K562 (cell line): ENCODE data around the gene CHD2. TPM values are rescaled to one million over a fixed set of nuclear protein-coding genes. Genes with fewer than 3 reads are reported as not detected.
A peak's percentile ranks its signal among the peaks of the same experiment; 100 is the strongest.

Source experiments
- ATAC-seq: fragments of 200-7000 bp; cut with Tn5 transposase; 3 replicates; pipeline ENCODE4 v1.9.1; 2020; ENCODE audit warnings: moderate library complexity
- BruUV-seq: library from RNA; stranded (reverse); fragments of 400-500 nt; replicated peaks from 2 replicates; lab custom pipeline; 2021; lab: Mats Ljungman, UMichigan
- CTCF ChIA-PET: fragments of 300-600 bp; formaldehyde crosslinking; extraction: SDS; loops from one replicate; lab custom pipeline; 2021; ENCODE audit warnings: low intra/inter-chr PET ratio; lab: Yijun Ruan, JAX
- POLR2A ChIA-PET: fragments of 300-600, 350-650 bp; sonication (Branson Sonifier 250); formaldehyde crosslinking; extraction: SDS; loops from one replicate; lab custom pipeline; 2021; ENCODE audit warnings: antibody characterized with exemption, inconsistent platforms; lab: Yijun Ruan, JAX
- DNase-seq, 4 experiments: peaks; one replicate each; pipeline versions ENCODE4 v3.0.0 to v3.0.0-alpha.2; 2011 to 2018; ENCODE audit warnings: low spot score in 3 of 4, mixed read lengths in 3 of 4; ENCODE audit errors: extremely low read depth in 1 of 4
- FAIRE-seq: peaks from 2 replicates; lab custom pipeline; 2011; peaks lifted over from hg19 to GRCh38; lab: Jason Lieb, UNC
- H2AFZ ChIP-seq: 2 replicates; pipeline ENCODE4 v1.6.0; 2011; ENCODE audit warnings: low read depth, low read length, control low read depth, inconsistent platforms
- H3K27ac ChIP-seq: fragments of 200-600 bp; 3 replicates; pipeline ENCODE4 v1.8.0; 2011; ENCODE audit warnings: low read depth, mild to moderate bottlenecking, control low read depth, inconsistent platforms, low read length, moderate library complexity, mixed read lengths; ENCODE audit errors: extremely low read depth
- H3K27me3 ChIP-seq, 2 experiments: fragments of 300-600 bp in 1 of 2; 2 replicates in 1 of 2; 3 replicates in 1 of 2; pipeline versions ENCODE4 v1.6.0 to v1.8.0; 2011; ENCODE audit warnings: inconsistent platforms in 2 of 2, low read length in 2 of 2, mild to moderate bottlenecking in 1 of 2, mixed read lengths in 1 of 2, moderate library complexity in 1 of 2; ENCODE audit not compliant: control insufficient read depth in 2 of 2, insufficient read depth in 2 of 2
- H3K36me3 ChIP-seq: fragments of 300-600 bp; 3 replicates; pipeline ENCODE4 v1.8.0; 2011; ENCODE audit warnings: mild to moderate bottlenecking, low read length, inconsistent platforms; ENCODE audit not compliant: control insufficient read depth, insufficient read depth
- H3K4me1 ChIP-seq, 2 experiments: fragments of 200-600 bp in 1 of 2; replicated peaks in 1 of 2; 2 replicates in 1 of 2; 3 replicates in 1 of 2; pipeline versions ENCODE4 v1.5.1 to v1.8.0; 2011; ENCODE audit warnings: inconsistent platforms in 2 of 2, low read length in 2 of 2, mild to moderate bottlenecking in 1 of 2, mixed read lengths in 1 of 2, moderate library complexity in 1 of 2; ENCODE audit not compliant: control insufficient read depth in 2 of 2, insufficient read depth in 2 of 2
- H3K4me2 ChIP-seq: 2 replicates; pipeline ENCODE4 v1.6.1; 2011; ENCODE audit warnings: low read length, control low read depth, inconsistent platforms, mixed read lengths; ENCODE audit not compliant: insufficient read depth
- H3K4me3 ChIP-seq: fragments of 200-600 bp; sonication (generic), shearing (Covaris generic); 2 replicates; pipeline ENCODE4 v1.5.1; 2016; ENCODE audit warnings: control low read depth, inconsistent platforms
- H3K79me2 ChIP-seq: fragments of 200-600 bp; 3 replicates; pipeline ENCODE4 v1.8.0; 2011; ENCODE audit warnings: low read length, inconsistent platforms; ENCODE audit not compliant: control insufficient read depth, insufficient read depth
- H3K9ac ChIP-seq, 2 experiments: 2 replicates each; pipeline versions ENCODE4 v1.6.0 to v1.6.1; 2011; ENCODE audit warnings: low read depth in 2 of 2, low read length in 2 of 2, control low read depth in 1 of 2, inconsistent platforms in 1 of 2, mild to moderate bottlenecking in 1 of 2, mixed read lengths in 1 of 2; ENCODE audit not compliant: insufficient read depth in 1 of 2
- H3K9me1 ChIP-seq: one replicate; pipeline ENCODE4 v1.6.0; 2011; ENCODE audit warnings: inconsistent platforms, mild to moderate bottlenecking, low read length, moderate library complexity; ENCODE audit not compliant: control insufficient read depth, insufficient read depth
- H3K9me3 ChIP-seq: replicated peaks from 2 replicates; pipeline ENCODE4 v1.5.1; 2011; ENCODE audit warnings: low read depth, low read length, inconsistent platforms; ENCODE audit not compliant: control insufficient read depth, insufficient read depth
- H4K20me1 ChIP-seq: replicated peaks from 2 replicates; pipeline ENCODE4 v1.6.1; 2011; ENCODE audit warnings: low read length, inconsistent platforms, mixed read lengths; ENCODE audit not compliant: control insufficient read depth, insufficient read depth
- ADNP ChIP-seq: fragments of 200-800 bp; sonication (Bioruptor generic); IDR thresholded peaks from 2 replicates; pipeline ENCODE4 v1.6.1; 2016; ENCODE audit warnings: missing genetic modification characterization, missing compliant biosample characterization
- ATF1 ChIP-seq, 2 experiments: fragments of 450-650 bp in 1 of 2; IDR thresholded peaks; 2 replicates each; pipeline ENCODE4 v1.6.1; 2016; ENCODE audit warnings: missing compliant biosample characterization in 1 of 2, missing genetic modification characterization in 1 of 2
- FOSL1 ChIP-seq: fragments of 200-800 bp; sonication (Bioruptor generic); conservative IDR thresholded peaks from 2 replicates; pipeline ENCODE4 v1.6.1; 2016; ENCODE audit warnings: missing genetic modification characterization, missing compliant biosample characterization
- HMGN3 ChIP-seq: IDR thresholded peaks from 2 replicates; pipeline ENCODE4 v1.6.1; 2011; ENCODE audit warnings: borderline replicate concordance, low read depth, mild to moderate bottlenecking, mixed read lengths, low read length; ENCODE audit not compliant: insufficient read length; ENCODE audit errors: extremely low read depth
- ILF3 ChIP-seq: fragments of 450-650 bp; IDR thresholded peaks from 2 replicates; pipeline ENCODE4 v1.6.1; 2018; ENCODE audit warnings: antibody characterized with exemption, mild to moderate bottlenecking, moderate library complexity, borderline replicate concordance
- POLR2H ChIP-seq: IDR thresholded peaks from 2 replicates; pipeline ENCODE4 v1.6.1; 2016; ENCODE audit warnings: missing genetic modification characterization, low read depth, mild to moderate bottlenecking, control low read depth, missing compliant biosample characterization, moderate library complexity
- POLR3A ChIP-seq: IDR thresholded peaks from 2 replicates; pipeline ENCODE4 v1.6.1; 2011; ENCODE audit warnings: borderline replicate concordance, mild to moderate bottlenecking, moderate library complexity; ENCODE audit not compliant: insufficient read length, insufficient read depth; ENCODE audit errors: extremely low read depth
- STAT6 ChIP-seq: sonication (generic); formaldehyde crosslinking; IDR thresholded peaks from 2 replicates; pipeline ENCODE4 v1.8.1; 2023; ENCODE audit warnings: mild to moderate bottlenecking, missing genetic modification reagents
- WGBS: fragments of 100-300 bp; shearing (Covaris generic); methylation state at CpG from one replicate; pipeline ENCODE4 v1.1.6; 2016; ENCODE audit warnings: low coverage, mixed read lengths; ENCODE audit not compliant: insufficient coverage; ENCODE audit errors: missing lambda C conversion rate; 5-methylcytosine and 5-hydroxymethylcytosine counted together
- in situ Hi-C: fragments of 300-500 bp; cut with MboI; formaldehyde crosslinking; loops from 4 replicates; pipeline ENCODE4 v1.15.0; 2018; ENCODE audit warnings: inconsistent platforms, mixed read lengths
- intact Hi-C: fragments of 100-400 bp; cut with micrococcal nuclease; formaldehyde crosslinking; loops from 2 replicates; pipeline ENCODE4 v1.14.2; 2022
- polyA plus RNA-seq, 8 experiments: library from polyadenylated mRNA; depleted of rRNA in 4 of 8; stranded (reverse) in 5 of 8; unstranded in 3 of 8; fragments of >200 nt; fragmentation: Nextera tagmentation in 2 of 8; fragmentation: Illumina TruSeq in 1 of 8; extraction: Ambion mirVana in 2 of 8; extraction: Trizol in 1 of 8; gene quantifications; 2 replicates each; pipeline versions ENCODE4 v1.2.1 to v1.2.3, GENCODE V29; 2011 to 2014; ENCODE audit warnings: inconsistent platforms in 1 of 8, missing spikeins in 1 of 8
- total RNA-seq, 7 experiments: library from RNA; depleted of rRNA in 6 of 7; stranded (reverse); fragments of >200 nt in 6 of 7; fragmentation: Illumina TruSeq in 2 of 7; extraction: Trizol in 2 of 7; gene quantifications; 2 replicates each; pipeline versions ENCODE4 v1.2.1 to v1.2.3, GENCODE V29; 2011 to 2021; ENCODE audit warnings: low replicate concordance in 1 of 7
- TF ChIP-seq, protein P1 (sequence below): sonication (generic); formaldehyde crosslinking; IDR thresholded peaks from 2 replicates; pipeline ENCODE4 v1.8.1; 2023; ENCODE audit warnings: missing genetic modification reagents, mild to moderate bottlenecking, borderline replicate concordance

Gene CHD2
- total and polyA plus RNA-seq, 9 of the 15 experiments (the other 6 are each of a cell fraction or from before 2014, with no cell fraction given), result 38.9 to 70.8 (median 56.2) TPM

- TF ChIP-seq ILF3 (0 out of 2 replicates have a peak, but pooled peaks have one; percentile 38), HMGN3 (no peak), POLR3A (no peak), STAT6 (CRISPR knock-in tag) (no peak)
These were observed 7.9 kb upstream of the CHD2 start (continued) for GRCh38 chr15:92892201-92892555.

- no peak overlapping the region for H2AFZ ChIP-seq
- ChIA-PET POLR2A (interaction anchor here (0.7 to 8.3 kb wide), 2 partner anchors 10 kb away, joined by 3 to 50 read pairs; no protein-coding TSS in a partner anchor), CTCF (no interaction called here)
- no peaks in the 10 kb centered on the region for H3K9me1 ChIP-seq
- no peaks in the 10 kb centered on the region for H4K20me1 ChIP-seq
- no peak overlapping the region for H3K9ac ChIP-seq
- H3K4me3 ChIP-seq, result no peak overlapping the region
- H3K4me1 ChIP-seq, result no peaks in the 10 kb centered on the region
- WGBS, result 65% methylated on average over 2 of the region's 2 CpGs
- peaks cover 97% of the 10 kb centered on the region for H3K36me3 ChIP-seq
- peaks cover 99% of the 10 kb centered on the region for H3K79me2 ChIP-seq
- H3K4me2 ChIP-seq, result no peak overlapping the region
- FAIRE-seq (no peak), ATAC-seq (no peak), DNase-seq (no peak)
- BruUV-seq, result no TSS peak
- H3K27me3 ChIP-seq, result no peaks in the 10 kb centered on the region
- no peak overlapping the region; the same call in 2 of the 3 replicates for H3K27ac ChIP-seq
- in situ Hi-C loops, result no loop called here
- no peaks in the 10 kb centered on the region for H3K9me3 ChIP-seq
- intact Hi-C loops, result no loop called here
- no peak for TF ChIP-seq ILF3
- TF ChIP-seq FOSL1, result no peak
- TF ChIP-seq ADNP, result peak; percentile 21; the same call in 1 of the 2 replicates
- no peak for TF ChIP-seq ATF1 (CRISPR knock-in tag; IDR thresholded peaks at IDR 0.05)
- TF ChIP-seq ATF1 (tag; IDR thresholded peaks at IDR 0.05), result no peak
- TF ChIP-seq POLR2H (tag), result 0 out of 2 replicates have a peak, but pooled peaks have one; percentile 10
- TF ChIP-seq, protein P1, sequence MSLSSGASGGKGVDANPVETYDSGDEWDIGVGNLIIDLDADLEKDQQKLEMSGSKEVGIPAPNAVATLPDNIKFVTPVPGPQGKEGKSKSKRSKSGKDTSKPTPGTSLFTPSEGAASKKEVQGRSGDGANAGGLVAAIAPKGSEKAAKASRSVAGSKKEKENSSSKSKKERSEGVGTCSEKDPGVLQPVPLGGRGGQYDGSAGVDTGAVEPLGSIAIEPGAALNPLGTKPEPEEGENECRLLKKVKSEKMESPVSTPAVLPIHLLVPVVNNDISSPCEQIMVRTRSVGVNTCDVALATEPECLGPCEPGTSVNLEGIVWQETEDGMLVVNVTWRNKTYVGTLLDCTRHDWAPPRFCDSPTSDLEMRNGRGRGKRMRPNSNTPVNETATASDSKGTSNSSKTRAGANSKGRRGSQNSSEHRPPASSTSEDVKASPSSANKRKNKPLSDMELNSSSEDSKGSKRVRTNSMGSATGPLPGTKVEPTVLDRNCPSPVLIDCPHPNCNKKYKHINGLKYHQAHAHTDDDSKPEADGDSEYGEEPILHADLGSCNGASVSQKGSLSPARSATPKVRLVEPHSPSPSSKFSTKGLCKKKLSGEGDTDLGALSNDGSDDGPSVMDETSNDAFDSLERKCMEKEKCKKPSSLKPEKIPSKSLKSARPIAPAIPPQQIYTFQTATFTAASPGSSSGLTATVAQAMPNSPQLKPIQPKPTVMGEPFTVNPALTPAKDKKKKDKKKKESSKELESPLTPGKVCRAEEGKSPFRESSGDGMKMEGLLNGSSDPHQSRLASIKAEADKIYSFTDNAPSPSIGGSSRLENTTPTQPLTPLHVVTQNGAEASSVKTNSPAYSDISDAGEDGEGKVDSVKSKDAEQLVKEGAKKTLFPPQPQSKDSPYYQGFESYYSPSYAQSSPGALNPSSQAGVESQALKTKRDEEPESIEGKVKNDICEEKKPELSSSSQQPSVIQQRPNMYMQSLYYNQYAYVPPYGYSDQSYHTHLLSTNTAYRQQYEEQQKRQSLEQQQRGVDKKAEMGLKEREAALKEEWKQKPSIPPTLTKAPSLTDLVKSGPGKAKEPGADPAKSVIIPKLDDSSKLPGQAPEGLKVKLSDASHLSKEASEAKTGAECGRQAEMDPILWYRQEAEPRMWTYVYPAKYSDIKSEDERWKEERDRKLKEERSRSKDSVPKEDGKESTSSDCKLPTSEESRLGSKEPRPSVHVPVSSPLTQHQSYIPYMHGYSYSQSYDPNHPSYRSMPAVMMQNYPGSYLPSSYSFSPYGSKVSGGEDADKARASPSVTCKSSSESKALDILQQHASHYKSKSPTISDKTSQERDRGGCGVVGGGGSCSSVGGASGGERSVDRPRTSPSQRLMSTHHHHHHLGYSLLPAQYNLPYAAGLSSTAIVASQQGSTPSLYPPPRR (CRISPR knock-in tag), result no peak
These were observed 6.9 kb upstream of the CHD2 start for GRCh38 chr15:92893200-92893599.
